Stomach (tissue), 9 donors: ENCODE results near the gene SPRYD3. TPM values are rescaled to one million over a fixed set of nuclear protein-coding genes. Genes with fewer than 3 reads are reported as not detected.

Source experiments
- DNase-seq, 2 donors: peaks; one replicate each; pipeline versions ENCODE4 v3.0.0 to v3.0.0-alpha.2; 2013 to 2019
- H3K27ac ChIP-seq, 5 donors: fragments of 200-600 bp in 4 of 5; sonication (generic) in 4 of 5; one replicate each; pipeline ENCODE4 v1.5.1; 2013 to 2019; ENCODE audit warnings: mild to moderate bottlenecking in 1 of 5, moderate library complexity in 1 of 5
- H3K27me3 ChIP-seq, 3 donors: fragments of 200-600 bp; sonication (generic); one replicate each; pipeline ENCODE4 v1.5.1; 2017 to 2019; ENCODE audit warnings: mixed run types in 1 of 3
- H3K36me3 ChIP-seq, 4 donors: fragments of 200-600 bp; sonication (generic); 1 replicate in 3 of 4; 2 replicates in 1 of 4; pipeline ENCODE4 v1.5.1; 2016 to 2019
- H3K4me1 ChIP-seq, 4 donors: fragments of 200-600 bp; sonication (generic); one replicate each; pipeline ENCODE4 v1.5.1; 2016 to 2019
- H3K4me3 ChIP-seq, 4 donors: fragments of 200-600 bp; sonication (generic) in 3 of 4; one replicate each; pipeline ENCODE4 v1.5.1; 2016 to 2019; ENCODE audit warnings: mild to moderate bottlenecking in 1 of 4
- H3K9me3 ChIP-seq, 4 donors: fragments of 200-600 bp; sonication (generic); one replicate each; pipeline ENCODE4 v1.5.1; 2016 to 2019
- CTCF ChIP-seq, 7 experiments: fragments of 450-650 bp in 4 of 7; fragments of 200-600 bp in 3 of 7; sonication (generic) in 3 of 7; IDR thresholded peaks; one replicate each; pipeline ENCODE4 v1.5.1; 2016 to 2019; ENCODE audit warnings: antibody characterized with exemption in 7 of 7, control low read depth in 2 of 7, mild to moderate bottlenecking in 1 of 7
- EP300 ChIP-seq: sonication (generic); formaldehyde crosslinking; IDR thresholded peaks from one replicate; pipeline ENCODE4 v1.6.1; 2017; ENCODE audit warnings: antibody characterized with exemption
- POLR2A ChIP-seq, 4 donors: fragments of 450-650 bp; IDR thresholded peaks; one replicate each; pipeline ENCODE4 v1.6.1; 2016; ENCODE audit warnings: antibody characterized with exemption in 4 of 4, control low read depth in 2 of 4, mild to moderate bottlenecking in 1 of 4, moderate library complexity in 1 of 4
- POLR2AphosphoS5 ChIP-seq, 3 donors: sonication (generic); formaldehyde crosslinking; IDR thresholded peaks; one replicate each; pipeline ENCODE4 v1.6.1; 2016; ENCODE audit warnings: antibody characterized with exemption in 3 of 3
- WGBS, 5 donors: extraction: QIAGEN DNeasy Blood & Tissue Kit in 3 of 5; methylation state at CpG; one replicate each; pipeline versions ENCODE4 v1.1.5 to v1.1.7; 2013 to 2018; 5-methylcytosine and 5-hydroxymethylcytosine counted together
- intact Hi-C: fragments of 100-400 bp; cut with DNase I; formaldehyde crosslinking; loops from one replicate; pipeline ENCODE4 v1.15.1; 2023; ENCODE audit warnings: low total_unique reads
- polyA plus RNA-seq, 3 donors: library from polyadenylated mRNA; stranded (reverse); fragments of 200-250 nt; gene quantifications; one replicate each; pipeline ENCODE4 v1.2.3, GENCODE V29; 2013
- total RNA-seq, 5 donors: library from RNA; depleted of rRNA; stranded (reverse); fragments of >200 nt; gene quantifications; one replicate each; pipeline versions ENCODE4 v1.1.0 to v1.2.3, GENCODE V29; 2014 to 2016
- donor health status: healthy with polysubstance abuse.
- donor health status: Bipolar disorder and iron deficiency.
- donor health status: healthy.

SPRYD3 gene
- total and polyA plus RNA-seq, 8 donors: 17.8 to 99.8 (median 30.2) TPM

GRCh38 chr12:53090105-53090504, 10.9 kb upstream of the SPRYD3 start:
- no peak overlapping the region for H3K4me3 ChIP-seq
- no peaks in the 10 kb centered on the region for H3K9me3 ChIP-seq
- H3K36me3 ChIP-seq: no peaks in the 10 kb centered on the region
- TF ChIP-seq CTCF (IDR thresholded peaks at IDR 0.05) (no peak), EP300 (no peak), POLR2A (IDR thresholded peaks at IDR 0.05) (no peak), POLR2AphosphoS5 (IDR thresholded peaks at IDR 0.05) (no peak)
- DNase-seq: no peak
- intact Hi-C loops: no loop called here
- H3K4me1 ChIP-seq: peaks cover 0 to 3% (median 0%) of the 10 kb centered on the region in 4 donors
- WGBS, 5 donors: 90 to 97% (median 95%) methylated on average over 6 of the region's 6 CpGs
- no peaks in the 10 kb centered on the region for H3K27me3 ChIP-seq
- no peak overlapping the region for H3K27ac ChIP-seq

DNA sequence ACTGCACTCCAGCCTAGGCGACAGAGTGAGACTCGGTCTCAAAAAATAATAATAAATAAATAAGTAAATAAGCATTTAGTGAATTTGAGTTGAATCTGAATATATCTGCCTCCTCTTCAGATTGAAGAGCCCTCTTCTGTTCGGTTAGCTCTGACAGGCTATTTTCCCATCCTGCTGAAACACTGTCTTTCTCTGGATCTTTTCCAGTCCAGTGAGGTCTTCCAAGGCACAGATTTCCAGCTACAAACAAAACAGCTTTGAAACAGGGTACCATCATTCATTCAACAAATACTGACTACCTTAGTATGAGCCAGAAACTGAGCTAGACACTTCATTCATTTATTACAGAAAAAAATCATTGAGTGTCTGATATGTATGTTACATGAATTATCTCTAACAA, 7.2 kb upstream of the SPRYD3 start:
- intact Hi-C loops: no loop called here
- WGBS, 5 donors: 79 to 89% (median 86%) methylated on average over 3 of the region's 3 CpGs

GRCh38 chr12:53082637-53083175, 3.5 kb upstream of the SPRYD3 start:
- H3K27ac ChIP-seq: no peak overlapping the region
- peaks cover 10 to 24% (median 22%) of the 10 kb centered on the region in 4 donors for H3K4me1 ChIP-seq
- H3K36me3 ChIP-seq: no peaks in the 10 kb centered on the region
- no peak for DNase-seq
- H3K4me3 ChIP-seq: no peak overlapping the region
- no peaks in the 10 kb centered on the region for H3K9me3 ChIP-seq
- no peaks in the 10 kb centered on the region for H3K27me3 ChIP-seq
- WGBS, 5 donors: 64 to 73% (median 66%) methylated on average over 2 of the region's 2 CpGs
- intact Hi-C loops: no loop called here
- no peak for TF ChIP-seq CTCF (IDR thresholded peaks at IDR 0.05)
- TF ChIP-seq POLR2AphosphoS5 (IDR thresholded peaks at IDR 0.05): no peak
- no peak for TF ChIP-seq EP300
- no peak for TF ChIP-seq POLR2A (IDR thresholded peaks at IDR 0.05)

More for the DNA sequence above, 7.2 kb upstream of the SPRYD3 start:
- no peak overlapping the region for H3K27ac ChIP-seq
- H3K4me1 ChIP-seq: no peaks in the 10 kb centered on the region
- no peak for TF ChIP-seq POLR2A (IDR thresholded peaks at IDR 0.05)
- TF ChIP-seq CTCF (IDR thresholded peaks at IDR 0.05): no peak
- no peak for TF ChIP-seq POLR2AphosphoS5 (IDR thresholded peaks at IDR 0.05)
- no peak for TF ChIP-seq EP300
- H3K4me3 ChIP-seq: no peak overlapping the region
- H3K27me3 ChIP-seq: no peaks in the 10 kb centered on the region
- no peaks in the 10 kb centered on the region for H3K36me3 ChIP-seq
- no peaks in the 10 kb centered on the region for H3K9me3 ChIP-seq
- DNase-seq: no peak

GRCh38 chr12:53078425-53079225, 565 bp downstream of the SPRYD3 start:
- no peaks in the 10 kb centered on the region for H3K27me3 ChIP-seq
- TF ChIP-seq POLR2A (IDR thresholded peaks at IDR 0.05): no peak
- no peak for TF ChIP-seq POLR2AphosphoS5 (IDR thresholded peaks at IDR 0.05)
- no peak for TF ChIP-seq CTCF (IDR thresholded peaks at IDR 0.05)
- no peak for TF ChIP-seq EP300
- peaks cover 26 to 61% (median 52%) of the 10 kb centered on the region in 4 donors for H3K4me1 ChIP-seq
- intact Hi-C loops: no loop called here
- whole genome bisulfite sequencing, 5 donors: 16 to 35% (median 18%) methylated on average over 12 to 25 of the region's 25 CpGs
- peak overlapping the region; percentile 73 to 85 (median 82) for H3K4me3 ChIP-seq
- H3K36me3 ChIP-seq: peaks cover 10 to 38% (median 33%) of the 10 kb centered on the region in 4 donors
- H3K9me3 ChIP-seq: no peaks in the 10 kb centered on the region
- DNase-seq: peak in 1 of 2 donors; percentile 49
- peak overlapping the region; percentile 89 to 95 (median 94) for H3K27ac ChIP-seq
